Keratinocyte (primary cell): Measurements from ENCODE around the gene ALPI. TPM values are rescaled to one million over a fixed set of nuclear protein-coding genes. Genes with fewer than 3 reads are reported as not detected.

ENCODE experiments used
- DNase-seq: peaks from one replicate; pipeline ENCODE4 v3.0.0-alpha.2; 2011; ENCODE audit warnings: low read depth, missing footprints, low spot score
- FAIRE-seq: peaks from 2 replicates; lab custom pipeline; 2011; peaks lifted over from hg19 to GRCh38; lab: Jason Lieb, UNC
- H2AFZ ChIP-seq: 2 replicates; pipeline ENCODE4 v1.6.0; 2012; ENCODE audit warnings: low read length, control low read depth, inconsistent platforms; ENCODE audit not compliant: control insufficient read depth
- H3K27ac ChIP-seq: 2 replicates; pipeline ENCODE4 v1.5.1; 2011; ENCODE audit warnings: low read length; ENCODE audit not compliant: control insufficient read depth, insufficient read depth
- H3K27me3 ChIP-seq: 3 replicates; pipeline ENCODE4 v1.6.0; 2011; ENCODE audit warnings: low read length; ENCODE audit not compliant: control insufficient read depth, insufficient read depth; ENCODE audit errors: extremely low read depth
- H3K36me3 ChIP-seq, 2 experiments: 2 replicates in 1 of 2; 3 replicates in 1 of 2; pipeline ENCODE4 v1.5.1; 2011; ENCODE audit warnings: low read length in 2 of 2, mild to moderate bottlenecking in 1 of 2; ENCODE audit not compliant: control insufficient read depth in 2 of 2, insufficient read depth in 2 of 2; ENCODE audit errors: extremely low read depth in 1 of 2
- H3K4me1 ChIP-seq: 3 replicates; pipeline ENCODE4 v1.5.1; 2011; ENCODE audit warnings: low read length; ENCODE audit not compliant: control insufficient read depth, insufficient read depth; ENCODE audit errors: extremely low read depth
- H3K4me2 ChIP-seq: 3 replicates; pipeline ENCODE4 v1.6.0; 2011; ENCODE audit warnings: low read depth, low read length; ENCODE audit not compliant: control insufficient read depth, insufficient read depth; ENCODE audit errors: extremely low read depth
- H3K4me3 ChIP-seq, 3 experiments: fragments of 200-600 bp in 1 of 3; sonication (generic) in 1 of 3; 2 replicates in 2 of 3; 3 replicates in 1 of 3; pipeline ENCODE4 v1.5.1; 2011 to 2016; ENCODE audit warnings: low read length in 3 of 3, mild to moderate bottlenecking in 3 of 3, control low read depth in 2 of 3, inconsistent platforms in 1 of 3, low read depth in 1 of 3, mixed read lengths in 1 of 3, mixed run types in 1 of 3, moderate library complexity in 1 of 3; ENCODE audit not compliant: control insufficient read depth in 2 of 3, insufficient read depth in 2 of 3; ENCODE audit errors: extremely low read depth in 1 of 3
- H3K79me2 ChIP-seq: 2 replicates; pipeline ENCODE4 v1.6.0; 2012; ENCODE audit warnings: low read length; ENCODE audit not compliant: control insufficient read depth, insufficient read depth
- H3K9ac ChIP-seq: 3 replicates; pipeline ENCODE4 v1.6.0; 2011; ENCODE audit warnings: low read length; ENCODE audit not compliant: control insufficient read depth, insufficient read depth; ENCODE audit errors: extremely low read depth
- H3K9me1 ChIP-seq: 3 replicates; pipeline ENCODE4 v1.6.0; 2011; ENCODE audit warnings: low read length; ENCODE audit not compliant: control insufficient read depth, insufficient read depth; ENCODE audit errors: extremely low read depth
- H3K9me3 ChIP-seq: 2 replicates; pipeline ENCODE4 v1.5.1; 2012; ENCODE audit warnings: low read depth, low read length; ENCODE audit not compliant: control insufficient read depth
- H4K20me1 ChIP-seq: 3 replicates; pipeline ENCODE4 v1.6.0; 2011; ENCODE audit warnings: low read length; ENCODE audit not compliant: control insufficient read depth, insufficient read depth; ENCODE audit errors: extremely low read depth
- CTCF ChIP-seq, 3 experiments: IDR thresholded peaks in 1 of 3; conservative IDR thresholded peaks in 1 of 3; optimal IDR thresholded peaks in 1 of 3; 2 replicates in 2 of 3; 3 replicates in 1 of 3; pipeline versions ENCODE3 to v1.5.1; 2011; ENCODE audit warnings: low read length in 3 of 3, mild to moderate bottlenecking in 3 of 3, moderate library complexity in 2 of 3, control low read depth in 1 of 3, inconsistent platforms in 1 of 3; ENCODE audit not compliant: insufficient read depth in 2 of 3; ENCODE audit errors: extremely low read depth in 1 of 3
- EZH2 ChIP-seq: IDR thresholded peaks from one replicate; pipeline ENCODE4 v1.6.1; 2012; ENCODE audit warnings: inconsistent platforms, mild to moderate bottlenecking, low read length, moderate library complexity
- dilution Hi-C: fragments of 300-500 bp; cut with MboI; formaldehyde crosslinking; loops from one replicate; pipeline ENCODE4 v1.7.0; 2020; ENCODE audit warnings: low sequenced_read_pairs; ENCODE audit not compliant: extremely low pct_ligation_motif_present
- polyA plus RNA-seq, 5 experiments: library from polyadenylated mRNA; depleted of rRNA in 3 of 5; stranded (reverse) in 3 of 5; stranded (forward) in 1 of 5; unstranded in 1 of 5; fragments of >200 nt; gene quantifications; 1 replicate in 1 of 5; 2 replicates in 3 of 5; 3 replicates in 1 of 5; pipeline versions ENCODE4 v1.2.1 to v1.2.3, GENCODE V29; 2011 to 2012; ENCODE audit warnings: missing spikeins in 2 of 5, low read depth in 1 of 5, low replicate concordance in 1 of 5

Gene ALPI
- polyA plus RNA-seq, 1 donor (not counting 4 experiments of a cell fraction or from before 2014, with no cell fraction given) = not detected

GRCh38 chr2:232415138-232415690 lies 40.7 kb upstream of the ALPI start:
- DNase-seq = no peak

GRCh38 chr2:232415736-232416520 lies 40.0 kb upstream of the ALPI start:
- no peak for TF ChIP-seq EZH2
- no peak for TF ChIP-seq CTCF (optimal IDR thresholded peaks at IDR 0.05 in 1 of 3, IDR thresholded peaks at IDR 0.05 in 1 of 3, conservative IDR thresholded peaks at IDR 0.05 in 1 of 3; ENCODE audit: extremely low read depth in 1 of 3, insufficient read depth in 2 of 3, low read length in 3 of 3)
- no peak overlapping the region for H3K9ac ChIP-seq
- no peaks in the 10 kb centered on the region for H3K9me1 ChIP-seq
- peaks cover 49% of the 10 kb centered on the region for H3K27me3 ChIP-seq
- no peaks in the 10 kb centered on the region for H3K9me3 ChIP-seq
- H2AFZ ChIP-seq = no peak overlapping the region
- dilution Hi-C loops = no loop called here
- H3K4me2 ChIP-seq = no peak overlapping the region
- peaks cover 2% of the 10 kb centered on the region for H4K20me1 ChIP-seq
- no peaks in the 10 kb centered on the region for H3K36me3 ChIP-seq
- no peaks in the 10 kb centered on the region for H3K79me2 ChIP-seq
- H3K4me3 ChIP-seq = no peak overlapping the region
- H3K27ac ChIP-seq = no peak overlapping the region
- DNase-seq = no peak
- FAIRE-seq = no peak
- H3K4me1 ChIP-seq = peaks cover 6% of the 10 kb centered on the region

More at GRCh38 chr2:232415138-232415690, 40.7 kb upstream of the ALPI start:
- no peak for FAIRE-seq
- no peaks in the 10 kb centered on the region for H3K9me3 ChIP-seq
- H3K4me1 ChIP-seq = peaks cover 6% of the 10 kb centered on the region
- H2AFZ ChIP-seq = no peak overlapping the region
- peaks cover 43% of the 10 kb centered on the region for H3K27me3 ChIP-seq
- H3K4me2 ChIP-seq = no peak overlapping the region
- H3K9me1 ChIP-seq = no peaks in the 10 kb centered on the region
- dilution Hi-C loops = no loop called here
- TF ChIP-seq CTCF (optimal IDR thresholded peaks at IDR 0.05 in 1 of 3, IDR thresholded peaks at IDR 0.05 in 1 of 3, conservative IDR thresholded peaks at IDR 0.05 in 1 of 3; ENCODE audit: extremely low read depth in 1 of 3, insufficient read depth in 2 of 3, low read length in 3 of 3) (no peak), EZH2 (no peak)
- no peak overlapping the region for H3K4me3 ChIP-seq
- H4K20me1 ChIP-seq = peaks cover 2% of the 10 kb centered on the region
- no peak overlapping the region for H3K9ac ChIP-seq
- no peaks in the 10 kb centered on the region for H3K79me2 ChIP-seq
- no peaks in the 10 kb centered on the region for H3K36me3 ChIP-seq
- H3K27ac ChIP-seq = no peak overlapping the region
